Sciatic nerve (tissue), 2 donors: ENCODE results near the gene NTHL1. TPM values are rescaled to one million over a fixed set of nuclear protein-coding genes. Genes with fewer than 3 reads are reported as not detected.

Experiments
- ATAC-seq: fragments of 200-7000 bp; cut with Tn5 transposase; one replicate; pipeline ENCODE4 v1.9.1; 2020; ENCODE audit warnings: mild to moderate bottlenecking, moderate library complexity
- DNase-seq: peaks from one replicate; pipeline ENCODE4 v3.0.0-alpha.2; 2020; ENCODE audit warnings: low spot score
- intact Hi-C: fragments of 100-400 bp; cut with DNase I; formaldehyde crosslinking; loops from one replicate; pipeline ENCODE4 v1.14.2; 2022
- total RNA-seq: library from RNA; stranded (reverse); fragmentation: NEBNext Ultra II Directional; extraction: Animal tissue kit (Norgen Biotek cat#: 25700); gene quantifications from one replicate; pipeline ENCODE4 v1.2.1, GENCODE V29; 2021
- donor health status: DM: no; HTN: no; CAD: no.
- donor health status: DM: no; HTN: no; CAD: no.

Gene NTHL1
- total RNA-seq, 1 donor from 2014 or later = 21.8 TPM

- ATAC-seq (peak; percentile 76), DNase-seq (peak; percentile 88)
- intact Hi-C loops = no loop called here
These were observed 43.6 kb downstream of the NTHL1 start for GRCh38 chr16:2003827-2004641.

GRCh38 chr16:2003231-2003826 lies 44.3 kb downstream of the NTHL1 start:
- no peak for DNase-seq
- no peak for ATAC-seq
- intact Hi-C loops = no loop called here

GRCh38 chr16:2002406-2003230 lies 45.0 kb downstream of the NTHL1 start:
- no peak for DNase-seq
- intact Hi-C loops = no loop called here
- ATAC-seq = no peak

- DNase-seq = no peak
- intact Hi-C loops = no loop called here
- no peak for ATAC-seq
These were observed 45.9 kb downstream of the NTHL1 start for GRCh38 chr16:2001456-2002355.

- ATAC-seq (no peak), DNase-seq (no peak)
- intact Hi-C loops = no loop called here
These were observed 46.6 kb downstream of the NTHL1 start for GRCh38 chr16:2001035-2001434.

- ATAC-seq (no peak), DNase-seq (no peak)
- intact Hi-C loops = no loop called here
These were observed 47.6 kb downstream of the NTHL1 start for GRCh38 chr16:1999866-2000514.

- DNase-seq (no peak), ATAC-seq (no peak)
- intact Hi-C loops = no loop called here
These were observed 48.5 kb downstream of the NTHL1 start for GRCh38 chr16:1998852-1999801.

- intact Hi-C loops = no loop called here
- ATAC-seq (no peak), DNase-seq (no peak)
These were observed 49.2 kb downstream of the NTHL1 start for GRCh38 chr16:1998360-1998835.

- no peak for DNase-seq
- no peak for ATAC-seq
- intact Hi-C loops = no loop called here
These were observed 49.9 kb downstream of the NTHL1 start for GRCh38 chr16:1997494-1998359.

GRCh38 chr16:1993731-1994131 lies 53.9 kb downstream of the NTHL1 start:
- ATAC-seq = no peak
- DNase-seq = no peak

GRCh38 chr16:1992704-1993317 lies 54.8 kb downstream of the NTHL1 start:
- DNase-seq (no peak), ATAC-seq (peak; percentile 1)
- intact Hi-C loops = no loop called here

More at GRCh38 chr16:1993731-1994131, 53.9 kb downstream of the NTHL1 start:
- intact Hi-C loops = no loop called here

- ATAC-seq = peak; percentile 92
- DNase-seq = peak; percentile 98
- intact Hi-C loops = no loop called here
These were observed 55.5 kb downstream of the NTHL1 start for GRCh38 chr16:1991948-1992703.

GRCh38 chr16:1991588-1991947 lies 56.1 kb downstream of the NTHL1 start:
- intact Hi-C loops = no loop called here
- no peak for ATAC-seq

GRCh38 chr16:1991135-1991551 lies 56.5 kb downstream of the NTHL1 start:
- intact Hi-C loops = no loop called here
- ATAC-seq (no peak), DNase-seq (no peak)

More at GRCh38 chr16:1991588-1991947, 56.1 kb downstream of the NTHL1 start:
- no peak for DNase-seq
